ENCODE data around the gene LONRF2. TPM values are rescaled to one million over a fixed set of nuclear protein-coding genes. Genes with fewer than 3 reads are reported as not detected.

The LONRF2 gene
- total and polyA plus RNA-seq, 2 of the 13 experiments (the other 11 are each of a cell fraction or from before 2014, with no cell fraction given) = not detected

- TF ChIP-seq ZSCAN21 (CRISPR knock-in tag; IDR thresholded peaks at IDR 0.05; ENCODE audit: borderline replicate concordance) = no peak
- TF ChIP-seq NPAS2 (CRISPR knock-in tag; IDR thresholded peaks at IDR 0.05; ENCODE audit: borderline replicate concordance) = no peak
- TF ChIP-seq HOXA3 (CRISPR knock-in tag; IDR thresholded peaks at IDR 0.05) = no peak
- no peak for TF ChIP-seq ZMAT3 (CRISPR knock-in tag; conservative IDR thresholded peaks at IDR 0.05)
- TF ChIP-seq PITX1 (CRISPR knock-in tag; IDR thresholded peaks at IDR 0.05) = no peak
- TF ChIP-seq, protein P1, sequence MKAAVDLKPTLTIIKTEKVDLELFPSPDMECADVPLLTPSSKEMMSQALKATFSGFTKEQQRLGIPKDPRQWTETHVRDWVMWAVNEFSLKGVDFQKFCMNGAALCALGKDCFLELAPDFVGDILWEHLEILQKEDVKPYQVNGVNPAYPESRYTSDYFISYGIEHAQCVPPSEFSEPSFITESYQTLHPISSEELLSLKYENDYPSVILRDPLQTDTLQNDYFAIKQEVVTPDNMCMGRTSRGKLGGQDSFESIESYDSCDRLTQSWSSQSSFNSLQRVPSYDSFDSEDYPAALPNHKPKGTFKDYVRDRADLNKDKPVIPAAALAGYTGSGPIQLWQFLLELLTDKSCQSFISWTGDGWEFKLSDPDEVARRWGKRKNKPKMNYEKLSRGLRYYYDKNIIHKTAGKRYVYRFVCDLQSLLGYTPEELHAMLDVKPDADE (CRISPR knock-in tag; IDR thresholded peaks at IDR 0.05) = no peak
These were observed 93.3 kb downstream of the LONRF2 start (continued) for GRCh38 chr2:100228967-100229366.

- Histone ChIP-seq H4K20me1 (ENCODE audit: insufficient read depth, low read length) (no peaks in the 10 kb centered on the region), H3K4me2 (ENCODE audit: low read depth, low read length) (no peak overlapping the region), H3K4me1 (ENCODE audit: insufficient read depth, low read length) (no peaks in the 10 kb centered on the region), H3K27ac (ENCODE audit: extremely low read length, insufficient read depth, low read length) (no peak overlapping the region), H3K4me3 (replicated peaks in 1 of 3; ENCODE audit: insufficient read depth in 1 of 3, low read depth in 2 of 3, low read length in 3 of 3) (no peak overlapping the region), H3K36me3 (replicated peaks in 1 of 2; ENCODE audit: control insufficient read depth in 1 of 2, insufficient read depth in 2 of 2, low read length in 2 of 2) (no peaks in the 10 kb centered on the region), H3K9ac (ENCODE audit: insufficient read depth, low read depth, low read length) (no peak overlapping the region), H3K27me3 (ENCODE audit: control insufficient read depth in 1 of 2, insufficient read depth in 2 of 2, low read length in 2 of 2) (peaks cover 0 to 3% of the 10 kb centered on the region in 2 experiments; a peak in 1 of 5 replicates), H2AFZ (ENCODE audit: low read length) (no peak overlapping the region), H3K79me2 (ENCODE audit: insufficient read depth, low read length) (no peaks in the 10 kb centered on the region), H3K9me3 (ENCODE audit: low read length) (no peaks in the 10 kb centered on the region)
- ChIA-PET POLR2A (no interaction called here), CTCF (ENCODE audit: low intra/inter-chr PET ratio, low total read pairs) (no interaction called here)
- no peak for DNase-seq (ENCODE audit: low spot score)
- in situ Hi-C loops (cut with HindIII; ENCODE audit: extremely low pct_ligation_motif_present, low pct_unique_long_range_greater_than_20kb) (no loop called here), intact Hi-C loops (cut with micrococcal nuclease; ENCODE audit: unreplicated experiment) (no loop called here)
- BruUV-seq (replicated peaks) = no TSS peak
- FAIRE-seq = no peak
- ATAC-seq = no peak
- WGBS (ENCODE audit: low lambda C conversion rate) = 66% methylated on average over 3 of the region's 3 CpGs
- TF ChIP-seq, protein P2, sequence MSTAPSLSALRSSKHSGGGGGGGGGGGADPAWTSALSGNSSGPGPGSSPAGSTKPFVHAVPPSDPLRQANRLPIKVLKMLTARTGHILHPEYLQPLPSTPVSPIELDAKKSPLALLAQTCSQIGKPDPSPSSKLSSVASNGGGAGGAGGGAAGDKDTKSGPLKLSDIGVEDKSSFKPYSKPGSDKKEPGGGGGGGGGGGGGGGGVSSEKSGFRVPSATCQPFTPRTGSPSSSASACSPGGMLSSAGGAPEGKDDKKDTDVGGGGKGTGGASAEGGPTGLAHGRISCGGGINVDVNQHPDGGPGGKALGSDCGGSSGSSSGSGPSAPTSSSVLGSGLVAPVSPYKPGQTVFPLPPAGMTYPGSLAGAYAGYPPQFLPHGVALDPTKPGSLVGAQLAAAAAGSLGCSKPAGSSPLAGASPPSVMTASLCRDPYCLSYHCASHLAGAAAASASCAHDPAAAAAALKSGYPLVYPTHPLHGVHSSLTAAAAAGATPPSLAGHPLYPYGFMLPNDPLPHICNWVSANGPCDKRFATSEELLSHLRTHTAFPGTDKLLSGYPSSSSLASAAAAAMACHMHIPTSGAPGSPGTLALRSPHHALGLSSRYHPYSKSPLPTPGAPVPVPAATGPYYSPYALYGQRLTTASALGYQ (CRISPR knock-in tag; IDR thresholded peaks at IDR 0.05) = no peak
- no peak for TF ChIP-seq ZNF17 (CRISPR knock-in tag; IDR thresholded peaks at IDR 0.05)
- TF ChIP-seq ATF3 (CRISPR knock-in tag; IDR thresholded peaks at IDR 0.05) = no peak
- TF ChIP-seq SALL1 (CRISPR knock-in tag; IDR thresholded peaks at IDR 0.05) = no peak
- TF ChIP-seq TCF7L2 (IDR thresholded peaks at IDR 0.05; ENCODE audit: low read depth, low read length) = no peak
- TF ChIP-seq GZF1 (CRISPR knock-in tag; IDR thresholded peaks at IDR 0.05) = no peak
- TF ChIP-seq, protein P3, sequence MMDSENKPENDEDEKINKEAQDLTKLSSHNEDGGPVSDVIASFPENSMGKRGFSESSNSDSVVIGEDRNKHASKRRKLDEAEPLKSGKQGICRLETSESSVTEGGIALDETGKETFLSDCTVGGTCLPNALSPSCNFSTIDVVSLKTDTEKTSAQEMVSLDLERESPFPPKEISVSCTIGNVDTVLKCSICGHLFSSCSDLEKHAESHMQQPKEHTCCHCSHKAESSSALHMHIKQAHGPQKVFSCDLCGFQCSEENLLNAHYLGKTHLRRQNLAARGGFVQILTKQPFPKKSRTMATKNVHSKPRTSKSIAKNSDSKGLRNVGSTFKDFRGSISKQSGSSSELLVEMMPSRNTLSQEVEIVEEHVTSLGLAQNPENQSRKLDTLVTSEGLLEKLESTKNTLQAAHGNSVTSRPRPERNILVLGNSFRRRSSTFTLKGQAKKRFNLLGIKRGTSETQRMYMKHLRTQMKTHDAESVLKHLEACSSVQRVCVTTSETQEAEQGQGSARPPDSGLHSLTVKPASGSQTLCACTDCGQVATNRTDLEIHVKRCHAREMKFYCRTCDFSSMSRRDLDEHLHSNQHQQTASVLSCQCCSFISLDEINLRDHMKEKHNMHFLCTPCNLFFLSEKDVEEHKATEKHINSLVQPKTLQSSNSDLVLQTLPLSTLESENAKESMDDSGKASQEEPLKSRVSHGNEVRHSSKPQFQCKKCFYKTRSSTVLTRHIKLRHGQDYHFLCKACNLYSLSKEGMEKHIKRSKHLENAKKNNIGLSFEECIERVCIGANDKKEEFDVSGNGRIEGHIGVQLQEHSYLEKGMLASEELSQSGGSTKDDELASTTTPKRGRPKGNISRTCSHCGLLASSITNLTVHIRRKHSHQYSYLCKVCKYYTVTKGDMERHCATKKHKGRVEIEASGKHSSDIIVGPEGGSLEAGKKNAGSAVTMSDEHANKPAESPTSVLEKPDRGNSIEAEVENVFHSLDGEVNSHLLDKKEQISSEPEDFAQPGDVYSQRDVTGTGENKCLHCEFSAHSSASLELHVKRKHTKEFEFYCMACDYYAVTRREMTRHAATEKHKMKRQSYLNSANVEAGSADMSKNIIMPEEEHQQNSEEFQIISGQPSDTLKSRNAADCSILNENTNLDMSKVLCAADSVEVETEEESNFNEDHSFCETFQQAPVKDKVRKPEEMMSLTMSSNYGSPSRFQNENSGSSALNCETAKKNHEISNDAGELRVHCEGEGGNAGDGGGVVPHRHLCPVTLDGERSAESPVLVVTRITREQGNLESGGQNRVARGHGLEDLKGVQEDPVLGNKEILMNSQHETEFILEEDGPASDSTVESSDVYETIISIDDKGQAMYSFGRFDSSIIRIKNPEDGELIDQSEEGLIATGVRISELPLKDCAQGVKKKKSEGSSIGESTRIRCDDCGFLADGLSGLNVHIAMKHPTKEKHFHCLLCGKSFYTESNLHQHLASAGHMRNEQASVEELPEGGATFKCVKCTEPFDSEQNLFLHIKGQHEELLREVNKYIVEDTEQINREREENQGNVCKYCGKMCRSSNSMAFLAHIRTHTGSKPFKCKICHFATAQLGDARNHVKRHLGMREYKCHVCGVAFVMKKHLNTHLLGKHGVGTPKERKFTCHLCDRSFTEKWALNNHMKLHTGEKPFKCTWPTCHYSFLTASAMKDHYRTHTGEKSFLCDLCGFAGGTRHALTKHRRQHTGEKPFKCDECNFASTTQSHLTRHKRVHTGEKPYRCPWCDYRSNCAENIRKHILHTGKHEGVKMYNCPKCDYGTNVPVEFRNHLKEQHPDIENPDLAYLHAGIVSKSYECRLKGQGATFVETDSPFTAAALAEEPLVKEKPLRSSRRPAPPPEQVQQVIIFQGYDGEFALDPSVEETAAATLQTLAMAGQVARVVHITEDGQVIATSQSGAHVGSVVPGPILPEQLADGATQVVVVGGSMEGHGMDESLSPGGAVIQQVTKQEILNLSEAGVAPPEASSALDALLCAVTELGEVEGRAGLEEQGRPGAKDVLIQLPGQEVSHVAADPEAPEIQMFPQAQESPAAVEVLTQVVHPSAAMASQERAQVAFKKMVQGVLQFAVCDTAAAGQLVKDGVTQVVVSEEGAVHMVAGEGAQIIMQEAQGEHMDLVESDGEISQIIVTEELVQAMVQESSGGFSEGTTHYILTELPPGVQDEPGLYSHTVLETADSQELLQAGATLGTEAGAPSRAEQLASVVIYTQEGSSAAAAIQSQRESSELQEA (CRISPR knock-in tag; IDR thresholded peaks at IDR 0.05; ENCODE audit: not compliant biosample characterization) = no peak
These were observed 93.9 kb downstream of the LONRF2 start for GRCh38 chr2:100228415-100228814.
